ENCODE results near the gene SCN2B.

The SCN2B gene

GRCh38 chr11:118219244-118219643, 42.8 kb upstream of the SCN2B start:
- TF ChIP-seq, protein P1, sequence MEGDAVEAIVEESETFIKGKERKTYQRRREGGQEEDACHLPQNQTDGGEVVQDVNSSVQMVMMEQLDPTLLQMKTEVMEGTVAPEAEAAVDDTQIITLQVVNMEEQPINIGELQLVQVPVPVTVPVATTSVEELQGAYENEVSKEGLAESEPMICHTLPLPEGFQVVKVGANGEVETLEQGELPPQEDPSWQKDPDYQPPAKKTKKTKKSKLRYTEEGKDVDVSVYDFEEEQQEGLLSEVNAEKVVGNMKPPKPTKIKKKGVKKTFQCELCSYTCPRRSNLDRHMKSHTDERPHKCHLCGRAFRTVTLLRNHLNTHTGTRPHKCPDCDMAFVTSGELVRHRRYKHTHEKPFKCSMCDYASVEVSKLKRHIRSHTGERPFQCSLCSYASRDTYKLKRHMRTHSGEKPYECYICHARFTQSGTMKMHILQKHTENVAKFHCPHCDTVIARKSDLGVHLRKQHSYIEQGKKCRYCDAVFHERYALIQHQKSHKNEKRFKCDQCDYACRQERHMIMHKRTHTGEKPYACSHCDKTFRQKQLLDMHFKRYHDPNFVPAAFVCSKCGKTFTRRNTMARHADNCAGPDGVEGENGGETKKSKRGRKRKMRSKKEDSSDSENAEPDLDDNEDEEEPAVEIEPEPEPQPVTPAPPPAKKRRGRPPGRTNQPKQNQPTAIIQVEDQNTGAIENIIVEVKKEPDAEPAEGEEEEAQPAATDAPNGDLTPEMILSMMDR (IDR thresholded peaks at IDR 0.05; ENCODE audit: insufficient read depth, missing control alignments): no peak
- FAIRE-seq (no peak), DNase-seq (ENCODE audit: insufficient read length, low spot score) (no peak)

DNA sequence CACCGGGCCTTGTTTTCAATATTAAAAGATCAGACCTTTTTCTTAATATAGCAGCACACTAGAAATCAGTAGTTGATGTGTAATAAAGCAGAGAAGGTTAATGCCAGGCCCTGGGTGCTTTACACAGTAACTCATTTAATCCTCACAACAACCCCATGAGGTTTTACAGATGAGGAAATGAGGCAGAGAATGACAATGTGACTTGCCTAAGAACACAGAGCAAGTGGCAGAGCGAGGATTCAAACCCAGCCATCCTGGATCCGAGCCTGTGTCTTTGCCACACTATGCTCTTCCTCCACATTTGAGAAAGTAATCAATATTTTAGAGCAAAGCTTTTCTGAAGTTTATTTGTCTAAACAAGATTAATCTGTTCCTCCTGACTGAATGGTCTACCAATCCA, 41.1 kb upstream of the SCN2B start:
- TF ChIP-seq, protein P1 (IDR thresholded peaks at IDR 0.05; ENCODE audit: insufficient read depth, missing control alignments): no peak
- no peak for DNase-seq (ENCODE audit: insufficient read length, low spot score)
- FAIRE-seq: no peak

GRCh38 chr11:118216621-118217481, 40.4 kb upstream of the SCN2B start:
- TF ChIP-seq, protein P1 (IDR thresholded peaks at IDR 0.05; ENCODE audit: insufficient read depth, missing control alignments): no peak
- FAIRE-seq (no peak), DNase-seq (ENCODE audit: insufficient read length, low spot score) (no peak)

- TF ChIP-seq, protein P1 (IDR thresholded peaks at IDR 0.05; ENCODE audit: insufficient read depth, missing control alignments): no peak
- no peak for FAIRE-seq
- no peak for DNase-seq (ENCODE audit: insufficient read length, low spot score)
Observed at GRCh38 chr11:118215765-118216164, 39.3 kb upstream of the SCN2B start.

DNA sequence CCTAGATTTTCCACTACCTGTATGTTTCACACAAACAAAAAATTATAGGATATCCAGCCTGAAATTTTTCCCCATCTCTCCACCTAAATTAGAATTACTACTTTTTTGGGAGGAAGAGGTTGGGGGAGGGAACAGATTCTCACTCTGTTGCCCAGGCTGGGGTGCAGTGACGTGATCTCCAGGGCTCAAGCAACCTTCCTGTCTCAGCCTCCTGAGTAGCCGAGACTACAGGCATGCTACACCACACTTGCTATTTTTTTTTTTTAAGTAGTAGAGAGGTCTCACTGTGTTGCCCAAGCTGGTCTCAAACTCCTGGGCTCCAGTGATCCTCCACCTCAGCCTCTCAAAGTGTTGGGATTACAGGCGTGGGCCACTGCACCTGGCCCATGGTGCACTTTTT, 38.8 kb upstream of the SCN2B start:
- FAIRE-seq (no peak), DNase-seq (ENCODE audit: insufficient read length, low spot score) (no peak)
- TF ChIP-seq, protein P1 (IDR thresholded peaks at IDR 0.05; ENCODE audit: insufficient read depth, missing control alignments): no peak

- no peak for FAIRE-seq
- no peak for DNase-seq (ENCODE audit: insufficient read length, low spot score)
Observed at GRCh38 chr11:118214210-118214914, 37.9 kb upstream of the SCN2B start.

More at GRCh38 chr11:118214210-118214914, 37.9 kb upstream of the SCN2B start:
- TF ChIP-seq, protein P1 (IDR thresholded peaks at IDR 0.05; ENCODE audit: insufficient read depth, missing control alignments): no peak
